ENCODE results near the gene LAMB2. TPM values are rescaled to one million over a fixed set of nuclear protein-coding genes. Genes with fewer than 3 reads are reported as not detected.

LAMB2 gene
- total and polyA plus RNA-seq, 2 of the 8 experiments (the other 6 are each of a cell fraction or from before 2014, with no cell fraction given): 112 to 153 TPM

DNA sequence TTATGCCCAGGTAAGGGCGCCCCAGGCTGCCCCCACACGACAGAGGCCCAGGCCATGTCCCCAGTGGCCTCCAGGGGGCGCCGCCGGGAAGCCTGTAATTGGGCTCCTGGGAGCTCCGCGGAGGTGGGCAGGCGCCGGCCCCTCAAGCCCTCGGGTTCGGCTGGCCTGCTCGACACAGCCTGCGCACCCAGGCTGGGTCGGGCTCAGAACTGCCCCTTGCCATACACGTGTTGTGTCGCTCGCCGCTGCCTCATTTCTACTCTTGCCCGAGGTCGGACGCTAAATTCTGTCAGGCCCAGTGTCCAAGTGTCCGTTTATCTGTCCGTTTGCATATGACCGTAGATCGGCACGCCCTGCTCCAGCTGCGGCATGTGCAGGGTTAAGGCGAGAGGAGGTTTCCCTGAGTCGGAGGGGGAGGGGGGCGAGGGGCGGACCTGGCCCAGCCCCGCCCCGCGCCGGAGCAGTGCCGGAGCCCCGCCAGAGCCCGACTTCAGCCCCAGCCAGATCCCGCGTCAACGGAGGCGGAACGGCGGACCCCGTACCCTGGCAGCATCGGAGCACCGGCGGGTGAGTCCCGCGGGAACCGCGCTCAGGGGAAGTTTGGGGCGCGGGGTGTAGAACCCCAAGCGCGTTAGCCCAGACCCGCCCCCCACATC lies 38.4 kb upstream of the LAMB2 start, which contains the start of gene KLHDC8B (continued):
- no peak for TF ChIP-seq EP300 (IDR thresholded peaks at IDR 0.05; ENCODE audit: borderline replicate concordance in 1 of 2, low read depth in 2 of 2, low read length in 2 of 2)
- no peak for TF ChIP-seq TEAD4 (IDR thresholded peaks at IDR 0.05; ENCODE audit: low read depth, low read length)
- TF ChIP-seq KDM4A (IDR thresholded peaks at IDR 0.05; ENCODE audit: low read depth, low read length, severe bottlenecking): peak; percentile 98
- peak; percentile 56 to 94; a peak in 3 of 4 replicates for TF ChIP-seq SIN3A (conservative IDR thresholded peaks at IDR 0.05 in 1 of 2, IDR thresholded peaks at IDR 0.05 in 1 of 2; ENCODE audit: low read depth in 1 of 2, low read length in 2 of 2)
- peak in 1 of 2 experiments; percentile 66; a peak in 1 of 4 replicates for TF ChIP-seq HDAC2 (IDR thresholded peaks at IDR 0.05; ENCODE audit: borderline replicate concordance in 1 of 2, low read depth in 2 of 2, low read length in 2 of 2)
- TF ChIP-seq, protein P1, sequence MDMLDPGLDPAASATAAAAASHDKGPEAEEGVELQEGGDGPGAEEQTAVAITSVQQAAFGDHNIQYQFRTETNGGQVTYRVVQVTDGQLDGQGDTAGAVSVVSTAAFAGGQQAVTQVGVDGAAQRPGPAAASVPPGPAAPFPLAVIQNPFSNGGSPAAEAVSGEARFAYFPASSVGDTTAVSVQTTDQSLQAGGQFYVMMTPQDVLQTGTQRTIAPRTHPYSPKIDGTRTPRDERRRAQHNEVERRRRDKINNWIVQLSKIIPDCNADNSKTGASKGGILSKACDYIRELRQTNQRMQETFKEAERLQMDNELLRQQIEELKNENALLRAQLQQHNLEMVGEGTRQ (IDR thresholded peaks at IDR 0.05; ENCODE audit: low read length): no peak
- no peak for TF ChIP-seq NRF1 (IDR thresholded peaks at IDR 0.05; ENCODE audit: low read depth, low read length)
- no peak for TF ChIP-seq BCL11A (IDR thresholded peaks at IDR 0.05; ENCODE audit: low read depth in 2 of 2, low read length in 2 of 2)
